H1 (cell line): ENCODE data around the gene S100P.

Experiments used
- EZH2 ChIP-seq: fragments of 200-600 bp; sonication (generic); IDR thresholded peaks from 2 replicates; pipeline ENCODE4 v1.7.1; 2012; ENCODE audit warnings: low read depth, mild to moderate bottlenecking, moderate library complexity, low read length, inconsistent platforms; ENCODE audit not compliant: severe bottlenecking
- PHF8 ChIP-seq: fragments of 200-600 bp; sonication (generic); conservative IDR thresholded peaks from 2 replicates; pipeline ENCODE4 v1.7.1; 2012; ENCODE audit warnings: low read depth, mild to moderate bottlenecking, inconsistent platforms, low read length, moderate library complexity
- SIN3A ChIP-seq, 2 experiments: IDR thresholded peaks in 1 of 2; conservative IDR thresholded peaks in 1 of 2; 2 replicates each; pipeline ENCODE4 v1.6.1; 2011 to 2012; ENCODE audit warnings: low read length in 2 of 2, improper control_type of control experiment in 1 of 2, low read depth in 1 of 2, mild to moderate bottlenecking in 1 of 2
- TEAD4 ChIP-seq: IDR thresholded peaks from 2 replicates; pipeline ENCODE4 v1.6.1; 2012; ENCODE audit warnings: low read depth, low read length, inconsistent platforms, mixed read lengths
- TF ChIP-seq, protein P1 (sequence below): IDR thresholded peaks from 2 replicates; pipeline ENCODE4 v1.6.1; 2012; ENCODE audit warnings: inconsistent platforms

GRCh38 chr4:6644792-6645530 is 48.7 kb upstream of the S100P start:
- no peak for TF ChIP-seq PHF8
- TF ChIP-seq SIN3A (conservative IDR thresholded peaks at IDR 0.05 in 1 of 2, IDR thresholded peaks at IDR 0.05 in 1 of 2; ENCODE audit: low read depth in 1 of 2, low read length in 2 of 2): no peak
- no peak for TF ChIP-seq EZH2
- no peak for TF ChIP-seq TEAD4
- TF ChIP-seq, protein P1, sequence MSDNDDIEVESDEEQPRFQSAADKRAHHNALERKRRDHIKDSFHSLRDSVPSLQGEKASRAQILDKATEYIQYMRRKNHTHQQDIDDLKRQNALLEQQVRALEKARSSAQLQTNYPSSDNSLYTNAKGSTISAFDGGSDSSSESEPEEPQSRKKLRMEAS: no peak
